GM18868 (cell line): ENCODE data around the gene GCNT1.
A peak's percentile ranks its signal among the peaks of the same experiment; 100 is the strongest.
"Not testable (repeated sequence)": the region's sequence is repeated elsewhere in the genome, so short reads cannot be mapped to it uniquely, and the experiment has no call there.

Experiments used
- ATAC-seq: cut with Tn5 transposase; IDR thresholded peaks from one replicate; pipeline ENCODE4 v1.9.1; 2021; ENCODE audit warnings: mild to moderate bottlenecking, moderate library complexity; ENCODE audit not compliant: unreplicated experiment

The GCNT1 gene

GRCh38 chr9:76441551-76442322 is 17.2 kb upstream of the GCNT1 start:
- ATAC-seq, result peak; percentile 65

DNA sequence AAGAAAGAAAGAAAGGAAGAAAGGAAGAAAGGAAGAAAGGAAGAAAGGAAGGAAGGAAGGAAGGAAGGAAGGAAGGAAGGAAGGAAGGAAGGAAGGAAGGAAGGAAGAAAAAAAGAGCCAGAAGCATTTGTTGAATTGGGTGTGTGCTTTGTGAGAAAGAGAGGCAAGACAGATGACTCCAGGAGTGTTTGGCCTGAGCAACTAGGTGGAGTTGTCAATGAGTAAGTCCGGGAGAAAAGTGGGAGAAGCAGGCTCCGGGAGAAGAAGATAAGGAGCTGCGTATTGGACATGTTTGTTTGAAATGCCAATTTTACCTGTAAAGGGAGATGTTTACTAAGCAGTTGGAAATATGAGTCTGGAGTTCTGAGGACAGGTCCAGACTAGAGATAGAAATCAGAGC is 15.1 kb upstream of the GCNT1 start:
- ATAC-seq, result no peak

DNA sequence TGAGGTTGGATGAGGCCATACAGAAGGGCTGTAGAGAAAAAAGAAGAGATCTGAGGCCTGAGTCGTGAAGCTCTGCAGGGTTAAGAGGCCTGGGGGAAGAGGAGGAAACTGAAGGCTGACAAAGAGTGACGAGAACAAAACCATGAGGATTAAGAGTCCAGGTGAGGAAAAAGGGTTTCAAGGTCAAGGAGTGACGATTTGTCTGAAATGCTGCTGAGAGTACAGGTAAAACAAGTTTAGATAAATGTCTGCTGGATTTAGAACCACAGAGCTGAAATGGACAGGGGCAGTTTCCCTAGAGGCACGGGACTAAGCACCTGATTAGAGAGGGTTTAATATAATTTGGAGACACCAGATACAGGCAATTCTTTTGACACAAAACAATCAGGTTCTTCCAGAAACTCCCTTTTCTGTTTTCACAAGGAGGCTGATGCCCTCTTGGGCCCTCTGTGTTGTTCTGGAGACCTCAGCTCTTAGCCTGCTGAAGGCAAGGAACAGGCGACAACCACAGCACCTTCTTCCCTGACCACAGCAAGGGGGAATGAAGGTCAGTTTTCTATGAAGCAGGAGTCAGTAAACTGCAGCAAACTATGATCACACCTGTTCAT is 14.6 kb upstream of the GCNT1 start:
- no peak for ATAC-seq

- no peak for ATAC-seq
Observed at GRCh38 chr9:76445976-76446375, 13.0 kb upstream of the GCNT1 start.

DNA sequence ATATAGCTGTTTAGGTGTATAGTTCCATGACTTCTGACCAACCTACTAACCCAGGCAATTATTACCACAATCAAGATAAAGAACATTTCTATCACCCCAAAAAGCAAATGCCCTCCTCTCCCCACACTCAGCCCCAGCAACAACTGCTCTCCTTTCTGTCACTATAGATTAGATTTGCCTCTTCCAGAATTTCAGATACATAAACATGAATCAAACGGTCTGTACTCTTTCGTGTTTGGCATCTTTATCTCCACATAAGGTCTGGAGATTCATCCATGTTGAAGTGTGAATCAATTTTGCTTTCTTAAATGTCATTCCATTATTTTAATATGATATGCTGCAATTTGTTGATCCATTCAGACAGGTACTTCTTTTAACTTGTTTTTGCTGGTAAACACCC is 10.5 kb upstream of the GCNT1 start:
- no peak for ATAC-seq

GRCh38 chr9:76451234-76451633 is 7.7 kb upstream of the GCNT1 start:
- no peak for ATAC-seq

- ATAC-seq, result no peak
Observed at GRCh38 chr9:76452839-76453238, 6.1 kb upstream of the GCNT1 start.

- no peak for ATAC-seq
Observed at GRCh38 chr9:76453785-76454184, 5.2 kb upstream of the GCNT1 start.

DNA sequence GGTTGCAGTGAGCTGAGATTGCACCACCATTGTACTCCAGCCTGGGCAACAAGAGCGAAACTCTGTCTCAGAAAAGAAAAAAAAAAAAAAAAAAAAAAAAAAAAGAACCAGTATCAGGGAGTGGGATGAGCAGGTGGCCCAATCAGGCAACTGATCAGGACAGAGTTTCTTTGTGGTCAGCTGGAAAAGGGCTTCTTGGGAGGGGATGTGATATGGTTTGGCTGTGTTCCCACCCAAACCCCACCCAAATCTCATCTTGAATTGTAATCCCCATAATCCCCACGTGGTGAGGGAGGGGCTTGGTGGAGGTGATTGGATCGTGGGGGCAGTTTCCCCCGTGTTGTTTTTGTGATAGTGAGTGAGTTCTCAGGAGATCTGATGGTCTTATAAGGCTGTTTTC is 4.7 kb upstream of the GCNT1 start:
- ATAC-seq, result no peak

DNA sequence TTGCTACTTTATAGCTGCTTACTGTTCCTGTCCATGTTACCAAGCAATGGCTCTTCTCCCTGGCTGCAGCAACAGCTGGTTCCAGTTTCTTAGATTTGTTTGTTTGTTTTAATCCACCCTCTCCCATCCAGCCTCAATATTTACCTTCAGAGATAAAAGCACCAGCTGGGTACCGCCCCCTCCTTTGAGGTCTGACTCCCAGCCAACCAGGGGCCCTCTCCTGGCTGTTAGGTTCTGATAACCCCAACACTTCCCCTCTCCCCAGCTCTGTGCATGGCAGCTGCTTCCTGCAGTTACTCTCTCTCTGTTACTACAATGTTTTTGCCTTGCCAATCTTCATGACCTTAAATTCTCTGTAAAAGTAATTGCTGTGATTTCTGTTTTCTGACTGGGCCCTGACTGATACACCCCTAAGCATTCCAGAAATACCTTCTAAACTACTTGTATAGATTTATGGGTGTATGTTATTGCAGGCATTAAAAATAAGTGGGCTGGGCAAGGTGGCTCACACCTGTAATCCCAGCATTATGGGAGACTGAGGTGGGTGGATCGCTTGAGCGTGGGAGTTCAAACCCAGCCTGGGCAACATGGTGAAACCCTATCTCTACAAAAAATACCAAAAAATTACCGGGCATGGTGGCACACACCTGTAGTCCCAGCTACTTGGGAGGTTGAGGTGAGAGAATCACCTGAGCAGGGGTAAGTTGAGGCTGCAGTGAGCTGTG is 2.6 kb upstream of the GCNT1 start:
- ATAC-seq, result peak; percentile 51

DNA sequence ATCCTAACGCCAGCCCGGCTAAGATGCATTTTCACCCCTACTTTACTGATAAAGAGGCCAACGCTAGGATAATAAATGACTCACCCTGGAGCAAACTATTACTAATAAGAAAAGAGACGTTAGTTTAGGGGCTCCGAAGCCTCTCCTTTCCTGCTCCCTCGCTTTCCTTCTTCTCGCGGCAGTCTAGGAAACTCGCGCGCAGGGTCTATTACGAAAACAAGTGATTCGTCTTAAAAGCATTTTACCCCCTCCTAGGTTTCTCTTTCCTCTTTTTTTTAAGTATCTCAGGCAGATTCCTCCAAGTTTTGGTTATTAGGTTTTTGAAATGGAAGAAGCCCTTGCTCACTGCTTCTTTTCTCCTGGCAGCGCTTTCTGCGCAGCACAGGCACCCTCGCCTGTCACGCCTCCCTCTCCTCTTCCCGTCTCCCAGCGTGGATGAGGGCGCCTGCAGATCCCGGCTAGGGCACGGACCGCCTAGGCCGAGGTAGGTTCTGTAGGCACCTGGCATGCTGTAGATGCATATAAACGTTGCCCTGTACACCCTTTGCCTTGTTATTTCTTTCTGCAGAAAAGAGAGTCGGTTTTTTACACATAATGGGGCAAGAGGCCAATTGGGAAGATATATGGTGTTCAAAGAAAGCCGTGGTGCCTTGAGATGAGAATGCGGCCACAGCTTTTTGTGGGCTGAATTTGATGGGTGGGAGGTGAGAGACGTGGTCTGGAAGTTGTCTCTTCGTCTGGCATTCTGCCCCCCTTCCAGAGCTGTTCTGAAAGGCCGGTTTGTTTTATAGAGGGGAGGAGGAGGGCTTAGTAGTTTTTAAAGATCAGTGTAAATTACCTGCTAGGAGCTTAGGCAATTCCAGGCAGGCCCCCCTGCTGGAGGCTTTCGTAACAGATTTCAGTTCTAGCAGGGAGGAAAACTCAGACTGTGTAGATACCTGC is 983 bp downstream of the GCNT1 start:
- no peak for ATAC-seq

DNA sequence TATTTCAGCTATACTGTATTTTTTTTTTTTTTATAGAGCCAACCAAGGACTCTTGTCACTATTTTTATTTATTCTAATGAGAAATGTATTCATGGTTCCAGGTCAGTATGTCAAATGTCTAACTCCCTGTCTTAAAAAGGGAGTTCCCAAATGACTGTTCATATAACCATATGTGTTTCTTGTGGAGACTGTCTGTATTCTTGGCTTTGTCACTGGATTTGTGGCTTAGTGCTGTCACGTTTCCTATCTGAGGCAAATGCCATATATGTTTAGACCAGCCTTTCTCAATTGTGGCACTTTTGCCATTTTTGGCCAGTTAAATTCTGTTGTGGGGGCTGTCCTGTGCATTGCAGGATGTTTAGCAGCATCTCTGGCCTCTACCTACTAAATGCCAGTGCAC is 3.1 kb downstream of the GCNT1 start:
- peak; percentile 15 for ATAC-seq

DNA sequence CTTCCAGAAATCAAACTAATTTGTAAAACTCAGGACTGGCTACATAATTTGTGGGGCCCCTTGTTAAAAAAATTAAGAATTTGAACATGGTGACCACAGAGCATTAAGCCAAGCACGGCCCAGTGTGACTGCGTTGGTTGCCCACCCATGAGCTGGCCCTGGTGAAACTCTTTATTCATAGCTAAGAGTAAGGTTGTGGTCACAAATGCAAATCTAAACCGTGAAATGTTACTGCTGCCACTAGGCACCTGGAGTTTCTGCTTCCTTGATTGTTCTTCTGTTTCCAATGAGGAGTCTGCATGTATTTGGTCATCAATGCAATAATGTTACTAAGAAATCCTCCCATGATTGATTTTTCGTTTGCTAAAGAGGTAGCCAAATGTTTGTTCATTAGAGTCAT is 4.2 kb downstream of the GCNT1 start:
- peak; percentile 39 for ATAC-seq

- no peak for ATAC-seq
Observed at GRCh38 chr9:76464706-76465105, 5.7 kb downstream of the GCNT1 start.

DNA sequence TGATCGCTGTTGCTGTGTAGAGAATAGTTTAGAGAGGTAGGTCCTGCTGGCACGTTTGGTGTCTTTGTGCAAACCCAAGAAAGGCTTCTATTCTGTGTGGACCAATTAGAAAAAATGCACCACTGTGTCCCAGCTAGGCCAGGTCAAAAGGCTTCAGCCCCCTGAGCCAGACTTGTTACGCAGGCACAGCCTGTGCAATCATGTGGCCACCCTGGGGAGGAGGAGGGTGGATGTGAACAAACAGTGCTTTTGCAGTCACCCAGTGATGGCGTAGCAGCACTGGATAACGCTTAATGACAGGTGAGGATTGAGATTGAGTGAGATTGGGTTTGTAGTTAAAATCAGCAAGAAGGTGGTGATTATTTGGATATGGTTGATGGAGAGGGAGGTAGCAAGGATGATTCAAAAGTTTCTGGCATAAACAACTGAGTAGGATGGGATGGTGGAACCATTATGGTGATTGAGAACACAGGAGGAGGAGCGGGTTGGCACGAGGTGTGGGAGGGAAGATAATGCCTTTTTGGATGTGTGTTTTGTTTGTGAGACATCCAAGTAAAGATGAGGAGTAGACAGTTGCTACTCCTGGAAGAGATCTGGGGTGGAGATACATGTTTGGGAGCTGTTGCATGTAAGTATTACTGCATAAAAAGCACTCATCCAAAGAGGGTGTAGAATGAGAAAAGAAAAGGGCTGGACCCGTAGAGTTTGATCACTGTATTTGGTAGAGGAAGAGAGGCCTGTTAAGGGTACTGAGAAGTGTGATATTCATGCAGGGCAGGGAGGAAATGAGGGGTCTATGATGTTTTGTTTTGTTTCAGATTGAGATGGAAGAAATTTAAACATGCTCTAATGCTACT is 6.7 kb downstream of the GCNT1 start:
- ATAC-seq, result no peak

- ATAC-seq, result no peak
Observed at GRCh38 chr9:76466299-76466605, 7.3 kb downstream of the GCNT1 start.

GRCh38 chr9:76474419-76474818 is 15.4 kb downstream of the GCNT1 start:
- ATAC-seq, result no peak

DNA sequence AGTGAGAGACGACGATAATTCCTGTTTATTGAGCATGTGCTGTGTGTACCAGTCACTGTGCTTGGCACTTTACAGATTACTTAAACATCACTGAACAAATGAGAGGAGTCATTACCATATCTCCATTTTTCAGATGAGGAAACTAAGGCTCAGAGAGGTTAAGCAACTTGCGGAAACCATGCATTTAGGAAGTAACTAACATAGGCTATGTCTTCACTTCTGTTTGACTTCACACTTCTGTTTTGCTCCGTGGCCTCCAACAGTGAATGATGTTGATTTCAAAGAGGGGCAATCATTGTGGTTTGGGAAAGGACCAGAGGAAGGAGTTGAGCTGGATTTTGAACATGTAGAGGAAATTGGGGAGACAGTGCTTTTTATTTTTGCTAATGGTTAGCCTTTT is 16.7 kb downstream of the GCNT1 start:
- ATAC-seq, result no peak

DNA sequence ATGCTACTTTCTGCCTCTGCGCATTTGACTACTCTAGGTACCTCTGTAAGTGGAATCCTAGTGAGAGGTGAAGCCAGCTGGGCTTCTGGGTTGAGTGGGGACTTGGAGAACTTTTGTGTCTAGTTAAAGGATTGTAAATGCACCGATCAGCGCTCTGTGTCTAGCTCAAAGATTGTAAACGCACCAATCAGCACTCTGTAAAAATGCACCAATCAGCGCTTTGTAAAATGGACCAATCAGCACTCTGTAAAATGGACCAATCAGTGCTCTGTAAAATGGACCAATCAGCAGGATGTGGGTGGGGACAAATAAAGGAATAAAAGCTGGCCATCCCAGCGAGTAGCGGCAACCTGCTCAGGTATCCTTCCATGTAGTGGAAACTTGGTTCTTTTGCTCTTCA is 18.8 kb downstream of the GCNT1 start:
- not testable (repeated sequence) for ATAC-seq

GRCh38 chr9:76478226-76478625 is 19.2 kb downstream of the GCNT1 start:
- ATAC-seq, result no peak
